HG03354 (cell line): ENCODE measurements around the gene LRCH1.
"Not testable (repeated sequence)": the region's sequence is repeated elsewhere in the genome, so short reads cannot be mapped to it uniquely, and the experiment has no call there.

Source experiments
- ATAC-seq: cut with Tn5 transposase; IDR thresholded peaks from one replicate; pipeline ENCODE4 v1.9.1; 2021; ENCODE audit warnings: mild to moderate bottlenecking; ENCODE audit not compliant: unreplicated experiment, poor library complexity, severe bottlenecking

LRCH1 gene, protein sequence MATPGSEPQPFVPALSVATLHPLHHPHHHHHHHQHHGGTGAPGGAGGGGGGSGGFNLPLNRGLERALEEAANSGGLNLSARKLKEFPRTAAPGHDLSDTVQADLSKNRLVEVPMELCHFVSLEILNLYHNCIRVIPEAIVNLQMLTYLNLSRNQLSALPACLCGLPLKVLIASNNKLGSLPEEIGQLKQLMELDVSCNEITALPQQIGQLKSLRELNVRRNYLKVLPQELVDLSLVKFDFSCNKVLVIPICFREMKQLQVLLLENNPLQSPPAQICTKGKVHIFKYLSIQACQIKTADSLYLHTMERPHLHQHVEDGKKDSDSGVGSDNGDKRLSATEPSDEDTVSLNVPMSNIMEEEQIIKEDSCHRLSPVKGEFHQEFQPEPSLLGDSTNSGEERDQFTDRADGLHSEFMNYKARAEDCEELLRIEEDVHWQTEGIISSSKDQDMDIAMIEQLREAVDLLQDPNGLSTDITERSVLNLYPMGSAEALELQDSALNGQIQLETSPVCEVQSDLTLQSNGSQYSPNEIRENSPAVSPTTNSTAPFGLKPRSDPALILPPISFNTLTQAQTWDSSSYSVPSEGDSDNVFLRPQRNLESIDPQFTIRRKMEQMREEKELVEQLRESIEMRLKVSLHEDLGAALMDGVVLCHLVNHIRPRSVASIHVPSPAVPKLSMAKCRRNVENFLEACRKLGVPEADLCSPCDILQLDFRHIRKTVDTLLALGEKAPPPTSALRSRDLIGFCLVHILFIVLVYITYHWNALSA

DNA sequence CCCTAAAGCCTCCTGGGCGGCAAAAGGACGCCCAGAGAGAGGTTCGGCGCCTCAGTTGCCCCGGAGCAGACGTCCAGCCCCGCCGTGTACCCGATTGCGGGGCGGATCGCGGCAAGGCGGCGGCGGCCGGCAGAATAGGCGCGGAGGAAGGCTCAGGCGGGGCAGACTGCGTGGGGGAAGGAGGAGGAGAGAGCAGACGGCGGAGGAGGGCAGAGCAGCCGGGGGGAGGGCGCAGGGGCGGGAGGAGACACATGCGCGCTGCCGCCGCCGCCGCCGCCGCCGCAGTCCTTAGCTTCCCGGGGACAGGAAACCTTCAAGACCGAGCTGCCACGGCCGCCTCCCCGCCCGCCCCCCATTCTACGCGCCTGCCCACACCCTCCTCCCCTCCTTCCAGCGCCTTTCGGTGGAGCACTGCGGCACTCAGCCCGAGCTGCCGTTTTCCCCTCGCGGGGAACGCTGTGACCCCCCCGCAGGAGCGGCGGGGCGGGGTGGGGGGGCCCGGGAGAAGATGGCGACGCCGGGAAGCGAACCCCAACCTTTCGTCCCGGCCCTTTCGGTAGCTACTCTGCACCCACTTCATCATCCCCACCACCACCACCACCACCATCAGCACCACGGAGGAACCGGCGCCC lies at the start of gene LRCH1:
LRCH1 (plus strand) TSS at position 282 of the 632 bp plus-strand sequence; CDS start at position 509, 227 bp downstream.
- peak; percentile 75 for ATAC-seq

DNA sequence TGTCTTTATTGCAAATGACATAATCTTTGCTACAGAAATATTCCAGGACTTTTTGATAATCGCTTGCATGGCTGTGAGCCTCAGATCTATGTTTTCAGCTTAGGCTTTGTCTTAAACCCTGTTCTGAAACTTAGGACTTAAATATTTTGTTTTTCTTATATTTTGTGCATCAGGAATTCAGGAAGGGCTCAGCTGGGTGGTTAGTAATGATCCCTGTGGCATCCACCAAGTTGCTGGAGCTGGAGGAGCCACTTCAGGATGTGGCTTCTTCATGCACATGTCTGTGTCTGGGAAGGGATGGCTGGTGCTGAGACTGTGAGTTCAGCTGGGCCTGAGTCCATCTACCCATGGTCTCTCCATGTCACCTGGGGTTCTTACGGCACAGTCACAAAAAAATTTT lies 48.9 kb upstream of the LRCH1 start:
- no peak for ATAC-seq

DNA sequence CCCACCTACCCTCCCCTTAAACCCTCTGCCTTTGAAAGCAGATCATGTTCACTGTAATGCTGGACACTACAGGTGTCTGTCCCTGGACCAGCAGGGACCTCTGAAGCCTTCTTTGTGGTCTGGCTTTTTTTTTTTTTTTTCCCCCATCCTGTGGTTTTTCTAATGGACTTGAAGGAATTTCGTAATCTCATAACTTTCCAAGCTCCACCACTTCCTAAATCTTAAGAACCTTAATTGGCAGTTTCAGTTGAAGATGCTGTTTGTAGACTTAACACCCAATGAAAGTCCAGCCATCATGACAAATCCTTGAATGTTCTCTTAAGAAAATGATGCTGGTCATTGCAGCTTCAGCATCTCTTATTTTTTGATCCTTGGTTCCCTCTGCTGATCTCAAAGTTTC lies 45.0 kb upstream of the LRCH1 start:
- ATAC-seq: no peak

DNA sequence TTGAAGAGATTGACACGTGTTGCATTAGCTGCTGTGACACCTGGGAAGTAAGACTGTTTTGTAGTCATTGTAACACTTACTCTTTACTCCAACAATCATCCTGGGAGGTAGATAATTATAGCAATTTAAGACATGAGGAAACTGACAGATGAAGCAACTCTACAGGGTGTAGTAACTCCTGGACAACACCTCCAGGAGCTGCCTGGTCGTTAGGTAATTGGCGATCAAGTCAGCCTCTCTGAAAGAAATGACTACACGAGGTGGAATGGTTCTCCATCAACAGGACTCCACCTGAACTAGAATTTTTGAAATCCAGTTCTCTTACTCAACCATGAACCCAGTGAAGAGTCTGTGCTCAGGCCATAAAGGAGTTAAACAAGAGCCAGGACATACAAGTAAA lies 43.0 kb upstream of the LRCH1 start:
- no peak for ATAC-seq

DNA sequence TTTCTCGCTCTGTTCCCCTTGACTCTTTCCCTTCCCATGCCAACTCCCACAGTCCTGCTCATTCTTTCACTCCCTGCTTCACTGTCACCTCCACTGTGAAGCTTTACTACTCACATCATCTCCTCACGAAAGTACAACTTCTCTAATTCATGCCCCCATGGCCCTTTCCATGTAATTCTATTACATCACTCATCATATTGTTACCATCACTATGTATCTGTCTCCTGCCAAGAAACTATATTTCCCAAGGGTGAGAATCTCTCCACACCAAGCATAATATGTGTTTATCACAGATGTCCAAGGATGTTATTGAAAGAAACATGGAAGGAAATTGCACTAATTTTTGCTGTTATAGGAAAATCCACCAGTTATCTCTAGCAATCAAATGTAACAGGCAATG lies 37.2 kb upstream of the LRCH1 start:
- no peak for ATAC-seq

DNA sequence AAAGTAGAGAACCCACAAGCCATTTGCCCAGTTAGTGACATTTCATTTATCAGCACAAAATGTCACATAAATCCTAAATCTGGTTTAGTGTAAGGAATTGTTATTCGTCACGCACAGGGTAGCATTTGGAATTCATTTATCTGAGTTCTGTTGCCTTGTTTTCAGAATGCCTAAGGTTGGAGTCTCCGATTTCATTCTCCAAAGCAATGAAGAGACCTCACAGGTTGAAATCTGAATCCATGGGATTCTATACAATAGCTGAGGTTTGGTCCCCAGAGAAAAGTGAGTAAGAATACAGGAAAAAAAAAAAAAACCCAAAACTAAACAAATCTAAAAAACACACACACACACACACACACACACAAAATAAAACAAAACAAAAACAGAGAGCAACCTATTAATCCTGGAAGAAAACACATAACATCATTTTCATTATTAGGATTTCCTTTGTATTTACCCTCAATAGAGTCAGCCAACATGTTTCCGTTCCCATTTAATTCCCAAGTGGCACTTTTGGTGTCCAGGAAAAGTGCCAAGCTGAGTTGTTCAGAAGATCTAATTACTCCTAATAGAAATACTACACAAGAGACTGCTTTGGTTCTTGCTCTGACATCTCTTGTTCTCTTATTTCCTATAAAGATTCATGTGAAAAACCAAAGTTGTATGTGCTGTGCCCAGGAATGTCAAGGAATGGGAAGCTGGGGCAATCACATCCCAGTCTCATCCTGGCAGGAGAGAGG lies 36.2 kb upstream of the LRCH1 start:
- no peak for ATAC-seq

DNA sequence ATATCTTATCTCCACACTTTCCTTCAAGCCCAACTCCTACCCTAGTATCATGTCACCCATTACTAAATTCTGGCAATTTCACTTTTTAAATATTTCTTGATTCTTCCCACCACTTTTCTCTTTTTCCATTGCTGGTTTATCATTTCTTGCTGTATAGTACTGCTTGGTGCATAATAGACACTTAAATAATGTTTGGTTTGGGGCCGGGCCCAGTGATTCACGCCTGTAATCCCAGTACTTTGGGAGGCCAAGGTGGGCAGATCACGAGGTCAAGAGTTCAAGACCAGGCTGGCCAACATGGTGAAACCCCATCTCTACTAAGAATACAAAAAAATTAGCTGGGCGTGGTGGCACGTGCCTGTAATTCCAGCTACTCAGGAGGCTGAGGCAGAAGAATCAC lies 35.2 kb upstream of the LRCH1 start:
- not testable (repeated sequence) for ATAC-seq

DNA sequence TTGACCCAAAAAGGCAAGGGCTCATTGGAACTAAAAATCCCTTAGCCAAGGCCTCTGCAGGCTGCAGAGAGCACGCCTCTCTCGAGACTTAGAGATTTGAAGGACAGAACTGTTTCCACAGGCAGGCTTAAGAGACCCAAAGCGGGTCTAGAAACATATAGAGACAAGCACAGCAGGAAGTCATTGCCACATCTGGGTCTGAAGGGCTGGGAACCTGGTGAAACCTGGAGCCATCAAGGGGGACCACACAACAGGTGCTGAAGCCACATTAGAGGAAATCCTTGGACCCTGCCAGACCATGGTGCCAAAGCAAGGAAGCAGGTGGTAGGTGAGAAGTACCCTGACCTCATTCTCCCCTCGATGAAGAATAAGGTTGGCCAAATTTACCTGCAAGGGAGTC lies 33.8 kb upstream of the LRCH1 start:
- ATAC-seq: no peak

DNA sequence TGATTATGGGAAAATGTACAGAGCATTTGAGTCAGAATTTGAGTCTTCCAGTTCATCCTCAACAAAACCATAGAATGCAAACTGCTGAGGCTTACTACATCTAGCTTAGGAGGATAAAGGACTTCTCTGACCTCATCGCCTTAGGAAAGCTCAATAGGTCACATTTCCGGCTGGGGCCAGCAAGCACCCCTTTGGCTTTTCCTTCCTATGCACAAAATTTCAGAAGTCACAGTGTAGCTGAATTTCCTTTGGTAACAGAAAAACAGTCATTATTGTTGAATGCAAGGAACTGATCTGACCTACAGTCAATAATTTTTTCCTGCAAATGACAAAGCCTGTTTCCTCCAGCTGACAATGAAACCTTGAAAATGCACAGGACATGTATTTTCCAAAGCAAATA lies 32.8 kb upstream of the LRCH1 start:
- ATAC-seq: no peak

DNA sequence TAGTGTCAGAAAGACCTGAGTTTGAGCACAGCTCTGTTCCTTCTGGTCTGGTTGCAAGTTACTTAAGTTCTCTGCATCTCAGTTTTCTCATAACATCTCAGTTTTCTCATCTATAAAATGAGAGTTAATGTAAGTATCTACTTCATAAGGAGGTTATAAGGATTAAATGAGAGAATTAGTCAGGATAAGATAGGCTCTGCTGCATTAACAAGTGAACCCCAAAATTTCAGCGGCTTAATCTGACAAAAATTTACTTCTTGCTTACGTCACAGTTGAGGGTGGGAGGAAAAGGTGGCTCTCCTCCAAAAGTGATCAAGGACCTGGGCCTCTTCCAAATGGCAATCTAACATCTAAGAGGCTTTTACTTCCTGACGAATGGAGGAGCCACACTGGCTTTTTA lies 31.5 kb upstream of the LRCH1 start:
- no peak for ATAC-seq

DNA sequence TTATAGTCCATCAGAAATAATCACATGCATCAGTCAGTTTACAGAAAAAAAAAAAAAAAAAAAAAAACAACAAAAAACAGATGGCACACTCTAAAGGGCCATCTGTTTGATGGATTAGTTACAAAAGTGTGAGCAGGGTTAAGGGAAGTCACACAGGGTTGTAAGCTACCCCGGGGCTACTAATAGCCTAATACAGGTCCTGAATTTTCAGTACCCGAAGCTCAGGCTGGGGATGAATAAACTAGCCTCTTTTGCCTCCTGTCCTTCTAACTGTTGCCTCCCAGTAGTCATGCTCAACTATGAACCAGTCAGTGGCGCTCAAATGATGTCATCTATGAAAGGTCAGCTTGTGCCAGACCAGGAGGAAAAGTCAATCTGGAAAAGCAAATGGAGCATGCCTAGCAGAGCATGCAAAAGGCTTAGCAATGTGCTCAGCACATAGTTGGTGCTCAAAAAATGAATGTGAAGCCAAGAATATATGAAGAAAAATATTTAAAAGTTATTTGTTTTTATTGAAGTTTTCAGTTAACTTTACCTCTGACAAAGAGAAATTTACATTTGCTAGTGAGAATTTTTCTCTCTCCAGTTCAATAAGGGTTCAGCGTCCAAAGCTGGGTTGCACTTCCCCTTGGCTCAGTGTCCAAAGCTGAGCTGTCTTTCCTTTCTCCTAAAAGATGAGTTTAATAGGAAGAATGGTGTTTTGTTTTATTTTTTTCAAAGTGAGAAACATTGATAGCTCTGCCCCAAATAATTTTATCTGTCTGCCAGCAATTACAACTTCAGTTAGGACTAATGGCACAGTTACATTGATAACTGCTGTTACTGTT lies 30.8 kb upstream of the LRCH1 start:
- no peak for ATAC-seq

DNA sequence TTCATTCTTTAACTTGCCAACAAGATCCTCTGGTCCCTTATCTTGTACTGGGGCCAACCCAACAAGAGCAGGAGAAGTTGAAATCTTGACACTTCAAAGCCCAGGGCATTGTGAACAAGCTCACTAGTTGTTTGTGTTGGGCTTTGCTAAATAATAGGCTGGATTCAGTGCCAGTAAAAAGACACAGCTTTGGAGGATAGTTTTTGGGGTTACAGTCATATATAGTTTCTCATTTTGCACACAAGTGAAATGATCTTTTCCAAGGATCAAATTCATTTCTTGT lies 30.3 kb upstream of the LRCH1 start:
- no peak for ATAC-seq

DNA sequence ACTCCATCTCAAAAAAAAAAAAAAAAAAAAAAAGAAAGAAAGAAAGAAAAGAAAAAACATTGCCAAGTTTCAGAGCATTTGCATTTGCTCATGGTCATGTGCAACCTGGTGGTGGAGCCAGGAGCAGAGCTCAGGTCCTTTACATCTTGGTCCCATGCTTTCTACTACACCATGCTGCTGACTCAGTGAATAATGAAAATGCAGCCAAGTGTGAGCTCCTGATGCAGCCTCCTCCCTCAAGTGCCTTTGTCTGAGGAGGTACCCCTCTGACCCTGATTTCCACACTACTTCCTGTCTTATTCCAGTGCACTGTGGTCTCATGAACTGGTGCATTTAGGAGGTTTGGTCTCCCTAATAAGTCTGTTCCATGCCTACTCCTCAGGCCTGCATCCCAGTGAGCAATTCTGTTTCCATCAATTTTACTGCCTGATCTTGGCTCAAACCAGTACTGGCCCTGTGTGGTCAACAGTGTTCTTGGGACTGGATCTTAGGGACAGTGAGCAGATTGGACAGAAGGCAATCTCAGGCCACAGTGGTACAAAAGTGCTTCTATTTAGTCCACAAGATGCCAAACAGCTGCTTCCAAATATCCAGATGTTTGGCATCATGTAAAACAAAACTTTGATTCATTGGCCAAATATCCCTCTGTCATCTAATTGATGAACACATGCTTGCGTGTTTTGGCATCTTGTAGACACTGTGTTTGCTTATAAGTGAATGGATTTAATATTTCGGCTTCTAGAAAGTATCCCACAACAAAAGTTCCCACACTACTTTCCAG lies 28.8 kb upstream of the LRCH1 start:
- ATAC-seq: no peak

DNA sequence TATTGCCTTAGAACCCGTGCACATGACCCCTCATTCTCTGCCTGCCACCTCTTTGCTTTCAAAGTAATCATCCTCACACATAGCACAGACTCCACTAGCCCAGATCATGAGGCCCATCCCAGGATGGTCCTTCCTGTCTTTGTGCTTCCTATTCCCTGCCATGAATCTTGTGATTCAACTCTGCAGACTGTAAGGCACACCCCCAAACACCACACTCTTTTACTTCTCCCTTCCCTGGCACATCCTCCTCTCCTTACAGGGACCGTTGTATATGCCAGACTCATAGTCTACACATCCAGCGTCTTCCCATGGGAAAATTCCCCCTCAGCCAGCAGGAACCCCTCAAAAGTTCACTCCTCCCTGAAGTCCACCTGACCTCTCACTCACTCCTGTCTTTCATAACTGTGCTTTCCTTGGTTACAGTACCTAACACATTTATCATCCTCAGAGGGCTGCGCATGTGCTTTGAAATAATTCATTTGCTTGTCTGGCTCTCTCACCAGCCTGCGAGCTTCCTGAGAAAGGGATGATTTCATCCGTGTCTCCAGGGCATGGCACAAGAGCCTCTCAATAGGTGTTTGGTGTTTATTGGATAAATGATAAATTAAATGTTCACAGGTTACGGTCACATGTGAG lies 26.8 kb upstream of the LRCH1 start:
- no peak for ATAC-seq

DNA sequence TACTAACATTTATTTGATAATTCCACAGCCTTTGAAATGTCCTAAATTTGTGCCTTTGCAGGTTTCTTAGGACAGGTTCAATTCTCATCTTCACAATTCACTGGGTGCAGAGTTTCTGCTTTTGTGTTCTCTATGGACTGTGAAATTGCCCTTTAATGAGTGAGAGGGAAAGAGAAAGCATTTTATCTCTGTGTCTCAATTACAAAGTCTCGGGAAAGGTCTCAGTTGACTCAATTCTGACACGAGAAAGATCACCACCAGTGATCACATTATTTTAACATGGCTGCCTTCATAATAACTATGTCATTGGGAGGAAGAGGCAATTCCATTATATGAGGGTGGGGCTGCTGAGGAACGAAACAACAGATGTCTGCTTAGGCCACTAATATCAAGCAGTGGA lies 26.2 kb upstream of the LRCH1 start:
- no peak for ATAC-seq

DNA sequence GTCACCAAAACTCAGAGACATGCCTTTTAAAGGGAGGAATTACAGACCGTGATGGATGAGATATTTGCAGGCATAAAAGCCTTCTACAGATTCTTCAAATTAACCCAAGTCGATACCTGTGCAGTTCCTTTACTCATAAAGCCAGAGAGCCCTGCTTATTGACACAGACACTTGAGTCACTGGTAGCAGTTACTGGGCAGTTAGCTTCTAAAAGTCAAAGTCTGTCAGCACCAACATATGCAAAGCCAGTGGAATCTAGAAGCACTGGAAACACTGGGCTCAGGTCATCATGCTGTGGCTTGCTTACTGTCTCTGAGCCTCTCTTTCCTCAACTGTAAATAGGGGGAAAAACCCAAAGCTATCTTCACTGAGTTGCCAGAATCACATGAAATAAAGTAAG lies 25.7 kb upstream of the LRCH1 start:
- no peak for ATAC-seq

DNA sequence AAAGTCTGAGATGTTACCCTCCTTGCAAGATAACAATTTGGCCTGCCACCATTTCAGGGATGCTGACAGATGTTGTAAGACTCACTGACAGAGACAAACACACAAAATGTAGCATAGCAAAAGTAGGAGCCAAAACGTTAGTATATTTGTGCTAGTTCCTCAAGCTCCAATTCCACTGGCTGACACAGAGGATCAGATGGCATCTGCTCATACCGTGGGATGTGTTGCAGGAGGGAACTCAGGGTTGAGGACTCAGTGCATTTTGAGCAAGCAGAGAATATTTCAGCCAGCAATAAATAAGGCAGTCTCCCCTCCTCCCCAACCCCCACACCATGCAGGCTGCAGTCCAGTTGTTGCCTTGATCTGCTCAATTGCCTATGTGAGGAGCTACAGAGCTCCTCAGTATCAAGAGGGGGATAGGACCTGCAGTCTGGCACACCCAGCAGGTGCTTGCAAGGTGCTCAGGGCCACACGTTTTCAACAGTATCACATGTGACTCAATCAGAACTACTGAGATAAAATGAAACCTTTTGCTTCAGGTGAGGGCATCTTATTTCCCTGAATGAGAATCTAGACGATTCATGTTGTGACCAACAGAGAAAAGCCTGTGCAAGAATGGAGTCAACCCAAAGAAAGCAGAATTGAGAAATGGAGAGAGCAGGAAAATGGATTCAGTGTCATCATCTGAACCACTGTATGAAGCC lies 23.6 kb upstream of the LRCH1 start:
- no peak for ATAC-seq
